IMR-90 (cell line): Measurements from ENCODE around the gene C22orf15. TPM values are rescaled to one million over a fixed set of nuclear protein-coding genes. Genes with fewer than 3 reads are reported as not detected.
A peak's percentile ranks its signal among the peaks of the same experiment; 100 is the strongest.

Experiments used
- ATAC-seq: fragments of 200-7000 bp; cut with Tn5 transposase; 2 replicates; pipeline ENCODE4 v1.9.1; 2020; ENCODE audit warnings: low read depth, mild to moderate bottlenecking, moderate library complexity
- BruUV-seq: library from RNA; stranded (reverse); fragments of 400-500 nt; replicated peaks from 2 replicates; lab custom pipeline; 2021; lab: Mats Ljungman, UMichigan
- CTCF ChIA-PET: fragments of 300-600 bp; formaldehyde crosslinking; extraction: SDS; loops from one replicate; lab custom pipeline; 2021; ENCODE audit warnings: antibody characterized with exemption; lab: Yijun Ruan, JAX
- POLR2A ChIA-PET: fragments of 300-600 bp; sonication (Branson Sonifier 250); formaldehyde crosslinking; loops from one replicate; lab custom pipeline; 2022; ENCODE audit warnings: antibody characterized with exemption; ENCODE audit not compliant: unreplicated experiment; lab: Charles Lee
- DNase-seq: peaks from one replicate; pipeline ENCODE4 v3.0.0; 2013
- H2AFZ ChIP-seq: replicated peaks from 2 replicates; pipeline ENCODE3; 2013; ENCODE audit warnings: low read length, mild to moderate bottlenecking; ENCODE audit not compliant: poor library complexity
- H2AK5ac ChIP-seq: 2 replicates; pipeline ENCODE4 v1.6.1; 2013; ENCODE audit warnings: low read depth, low read length, inconsistent platforms
- H2AK9ac ChIP-seq: replicated peaks from 2 replicates; pipeline ENCODE3; 2013; ENCODE audit warnings: mild to moderate bottlenecking, low read depth, low read length, moderate library complexity; ENCODE audit not compliant: poor library complexity
- H2BK120ac ChIP-seq: 2 replicates; pipeline ENCODE4 v1.6.1; 2013; ENCODE audit warnings: low read depth, low read length, inconsistent platforms
- H2BK15ac ChIP-seq: 3 replicates; pipeline ENCODE4 v1.6.1; 2013; ENCODE audit warnings: low read depth, low read length, inconsistent platforms
- H2BK20ac ChIP-seq: 2 replicates; pipeline ENCODE4 v1.6.1; 2013; ENCODE audit warnings: low read depth, mild to moderate bottlenecking, inconsistent platforms, low read length, moderate library complexity
- H2BK5ac ChIP-seq: 2 replicates; pipeline ENCODE4 v1.6.1; 2013; ENCODE audit warnings: mild to moderate bottlenecking, low read depth, low read length, inconsistent platforms; ENCODE audit not compliant: poor library complexity, severe bottlenecking
- H3K14ac ChIP-seq: replicated peaks from 2 replicates; pipeline ENCODE4 v1.6.1; 2013; ENCODE audit warnings: low read depth, low read length, inconsistent platforms
- H3K18ac ChIP-seq: 2 replicates; pipeline ENCODE4 v1.6.1; 2013; ENCODE audit warnings: low read depth, low read length, control low read depth
- H3K23ac ChIP-seq: 2 replicates; pipeline ENCODE4 v1.6.1; 2013; ENCODE audit warnings: low read depth, low read length, inconsistent platforms
- H3K27ac ChIP-seq: 2 replicates; pipeline ENCODE4 v1.5.1; 2013; ENCODE audit warnings: mild to moderate bottlenecking, control low read depth, low read length; ENCODE audit not compliant: insufficient read depth
- H3K27me3 ChIP-seq: 2 replicates; pipeline ENCODE4 v1.6.1; 2013; ENCODE audit warnings: low read length; ENCODE audit not compliant: control insufficient read depth, insufficient read depth
- H3K36me3 ChIP-seq: 2 replicates; pipeline ENCODE4 v1.6.1; 2013; ENCODE audit warnings: low read length, mixed read lengths; ENCODE audit not compliant: control insufficient read depth, insufficient read depth
- H3K4ac ChIP-seq: 2 replicates; pipeline ENCODE4 v1.6.1; 2013; ENCODE audit warnings: low read depth, low read length, inconsistent platforms
- H3K4me1 ChIP-seq: 2 replicates; pipeline ENCODE4 v1.6.1; 2013; ENCODE audit warnings: low read length, mixed read lengths; ENCODE audit not compliant: control insufficient read depth, insufficient read depth
- H3K4me2 ChIP-seq: 2 replicates; pipeline ENCODE4 v1.6.1; 2013; ENCODE audit warnings: low read depth, mild to moderate bottlenecking, control low read depth, low read length, moderate library complexity
- H3K4me3 ChIP-seq: 2 replicates; pipeline ENCODE4 v1.5.1; 2013; ENCODE audit warnings: low read depth, mild to moderate bottlenecking, control low read depth, low read length, moderate library complexity; ENCODE audit not compliant: insufficient read depth
- H3K56ac ChIP-seq: 2 replicates; pipeline ENCODE4 v1.6.1; 2013; ENCODE audit warnings: low read length, inconsistent platforms; ENCODE audit not compliant: insufficient read depth; ENCODE audit errors: extremely low read depth
- H3K79me1 ChIP-seq, 2 experiments: 2 replicates each; pipeline ENCODE4 v1.6.1; 2013; ENCODE audit warnings: low read length in 2 of 2, inconsistent platforms in 1 of 2, low read depth in 1 of 2
- H3K9ac ChIP-seq: 2 replicates; pipeline ENCODE4 v1.6.1; 2013; ENCODE audit warnings: low read depth, low read length, control low read depth
- H3K9me1 ChIP-seq: 2 replicates; pipeline ENCODE4 v1.6.1; 2013; ENCODE audit warnings: low read length, inconsistent platforms; ENCODE audit not compliant: insufficient read depth
- H3K9me3 ChIP-seq: 2 replicates; pipeline ENCODE4 v1.6.1; 2013; ENCODE audit warnings: low read length; ENCODE audit not compliant: control insufficient read depth, insufficient read depth
- H4K20me1 ChIP-seq: 2 replicates; pipeline ENCODE4 v1.6.1; 2013; ENCODE audit warnings: low read length, inconsistent platforms; ENCODE audit not compliant: insufficient read depth
- H4K5ac ChIP-seq: 2 replicates; pipeline ENCODE4 v1.6.1; 2013; ENCODE audit warnings: mild to moderate bottlenecking, low read depth, low read length, control low read depth
- H4K8ac ChIP-seq, 2 experiments: 2 replicates each; pipeline ENCODE4 v1.6.1; 2013; ENCODE audit warnings: low read depth in 2 of 2, low read length in 2 of 2, control low read depth in 1 of 2, inconsistent platforms in 1 of 2
- H4K91ac ChIP-seq: 2 replicates; pipeline ENCODE4 v1.6.1; 2013; ENCODE audit warnings: low read depth, low read length, inconsistent platforms; ENCODE audit not compliant: insufficient read depth
- BHLHE40 ChIP-seq: fragments of 150-350 bp; IDR thresholded peaks from 2 replicates; pipeline ENCODE4 v1.6.1; 2016; ENCODE audit warnings: mild to moderate bottlenecking, low read depth, low read length
- MAFK ChIP-seq: IDR thresholded peaks from 2 replicates; pipeline ENCODE4 v1.6.1; 2012; ENCODE audit warnings: low read depth, low read length, improper control_type of control experiment
- RCOR1 ChIP-seq: IDR thresholded peaks from 2 replicates; pipeline ENCODE4 v1.6.1; 2012; ENCODE audit warnings: mild to moderate bottlenecking, low read length, improper control_type of control experiment; ENCODE audit not compliant: insufficient replicate concordance
- SMC3 ChIP-seq: fragments of 150-350 bp; IDR thresholded peaks from 2 replicates; pipeline ENCODE4 v1.6.1; 2016; ENCODE audit warnings: low read depth, mild to moderate bottlenecking, antibody characterized with exemption, low read length, moderate library complexity
- whole genome bisulfite sequencing, 2 experiments: methylation state at CpG; one replicate each; pipeline versions ENCODE4 v1.1.5 to v1.1.7; 2013; ENCODE audit warnings: missing lambda C conversion rate in 2 of 2; ENCODE audit not compliant: insufficient read length in 1 of 2; ENCODE audit errors: extremely low coverage in 2 of 2; 5-methylcytosine and 5-hydroxymethylcytosine counted together
- dilution Hi-C: fragments of 300-500 bp; cut with HindIII; formaldehyde crosslinking; loops from one replicate; pipeline ENCODE4 v1.14.3; 2018; ENCODE audit warnings: low sequenced_read_pairs; ENCODE audit not compliant: unreplicated experiment
- in situ Hi-C: fragments of 300-500 bp; cut with MboI; formaldehyde crosslinking; loops from 3 replicates; pipeline ENCODE4 v1.14.3; 2019; ENCODE audit warnings: low sequenced_read_pairs, inconsistent platforms, mixed read lengths
- intact Hi-C: fragments of 100-400 bp; cut with micrococcal nuclease; formaldehyde crosslinking; loops from 2 replicates; pipeline ENCODE4 v1.10.0; 2022
- polyA plus RNA-seq, 3 experiments: library from polyadenylated mRNA; depleted of rRNA; stranded (reverse); fragments of >200 nt; gene quantifications; 2 replicates each; pipeline ENCODE4 v1.2.3, GENCODE V29; 2012; ENCODE audit warnings: low replicate concordance in 1 of 3
- total RNA-seq: library from RNA; depleted of rRNA; stranded (reverse); fragments of >200 nt; gene quantifications from 2 replicates; pipeline ENCODE4 v1.2.3, GENCODE V29; 2012

Gene C22orf15
- total and polyA plus RNA-seq, 2 of the 4 experiments (the other 2 are of a cell fraction): 2.3 to 3.1 TPM

GRCh38 chr22:23781511-23782183, 18.9 kb downstream of the C22orf15 start:
- Histone ChIP-seq H3K4ac (peak overlapping the region; percentile 76), H4K5ac (peak overlapping the region; percentile 64; the same call in 1 of the 2 replicates), H3K23ac (0 out of 2 replicates have a peak overlapping the region, but pooled peaks have one; percentile 8), H4K20me1 (no peaks in the 10 kb centered on the region), H3K27me3 (no peaks in the 10 kb centered on the region), H3K9me1 (peaks cover 15% of the 10 kb centered on the region), H4K91ac (peak overlapping the region; percentile 74), H3K9ac (peak overlapping the region; percentile 27; the same call in 1 of the 2 replicates), H3K18ac (peak overlapping the region; percentile 79), H3K4me3 (no peak overlapping the region), H3K4me1 (peaks cover 22% of the 10 kb centered on the region), H2BK120ac (peak overlapping the region; percentile 77), H2AK5ac (peak overlapping the region; percentile 69; the same call in 1 of the 2 replicates), H3K56ac (no peak overlapping the region), H3K14ac (peak overlapping the region; percentile 33; the same call in 1 of the 2 replicates), H2BK5ac (peak overlapping the region; percentile 25), H2AK9ac (peak overlapping the region; percentile 80), H2BK20ac (peak overlapping the region; percentile 59), H3K36me3 (no peaks in the 10 kb centered on the region), H3K4me2 (peak overlapping the region; percentile 20; the same call in 1 of the 2 replicates), H3K79me1 (peaks cover 0 to 6% of the 10 kb centered on the region in 2 experiments; a peak in 1 of 4 replicates), H2BK15ac (peak overlapping the region; percentile 51; the same call in 1 of the 3 replicates), H2AFZ (peak overlapping the region; percentile 90), H3K9me3 (no peaks in the 10 kb centered on the region), H4K8ac (peak overlapping the region in 1 of 2 experiments; percentile 91; a peak in 2 of 4 replicates), H3K27ac (0 out of 2 replicates have a peak overlapping the region, but pooled peaks have one; percentile 14)
- 100% methylated on average over 1 of the region's 14 CpGs; no CpG with 5 or more reads in 1 of the 2 experiments for WGBS, 2 experiments
- intact Hi-C loops (no loop called here), dilution Hi-C loops (no loop called here), in situ Hi-C loops (no loop called here)
- peak; percentile 65 for DNase-seq
- ChIA-PET CTCF (interaction anchor here (0.6 to 1.5 kb wide), 3 partner anchors 11 to 303 kb away, joined by 3 to 4 read pairs (median 4); no protein-coding TSS in a partner anchor), POLR2A (no interaction called here)
- TF ChIP-seq RCOR1: no peak
- TF ChIP-seq BHLHE40: no peak
- peak; percentile 4; the same call in 1 of the 2 replicates for TF ChIP-seq MAFK
- TF ChIP-seq SMC3: no peak
- peak; percentile 87 for ATAC-seq
- no TSS peak for BruUV-seq
